ENCODE measurements around the gene RHOV.
A peak's percentile ranks its signal among the peaks of the same experiment; 100 is the strongest.

Gene RHOV

DNA sequence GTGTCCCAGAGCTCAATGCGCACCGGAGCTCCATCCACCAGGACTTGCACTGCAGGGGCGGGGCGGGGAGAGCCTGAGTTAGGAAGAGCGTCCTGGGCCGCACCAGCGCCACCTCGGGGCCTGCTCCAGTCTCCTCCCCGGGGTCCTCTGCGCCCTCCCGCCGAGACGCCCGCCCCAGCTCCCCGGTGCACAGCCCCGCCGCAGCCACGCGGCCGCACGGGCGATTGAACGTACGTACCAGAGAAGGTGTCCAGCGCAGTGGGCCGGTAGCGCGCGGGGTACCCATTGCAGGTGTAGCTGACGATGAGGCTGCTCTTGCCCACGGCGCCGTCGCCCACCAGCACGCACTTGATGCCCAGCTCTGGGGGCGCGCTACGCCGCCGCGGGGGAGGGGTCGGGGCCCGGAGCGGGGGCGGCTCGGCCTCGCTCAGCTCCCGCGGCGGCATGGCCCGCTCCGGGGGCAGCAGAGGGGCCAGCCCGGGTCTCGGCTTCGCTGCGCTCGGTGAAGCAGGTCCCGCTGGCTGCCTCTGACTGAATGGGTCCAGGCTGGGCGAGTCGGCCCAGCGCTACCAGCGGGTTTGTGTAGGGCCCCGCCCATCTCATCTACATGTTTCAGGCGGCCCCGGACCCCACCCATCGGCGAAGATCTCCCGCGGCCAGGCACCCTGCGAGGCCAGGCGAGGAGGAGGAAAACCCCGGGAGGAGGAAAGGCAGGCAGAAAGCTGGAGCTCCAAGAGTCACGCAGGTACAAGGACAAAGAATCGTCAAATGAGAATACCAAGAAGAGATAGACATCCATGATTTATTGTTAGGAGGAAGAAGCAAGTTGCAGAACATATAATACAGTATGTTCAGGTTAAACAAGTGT, at the start of gene RHOV:
Gene RHOV (minus strand): TSS at position 541 of the 868 bp plus-strand sequence. CDS start 95 bp downstream, at position 446.
- DNase-seq: peak; percentile 37

- no peak for DNase-seq
These were observed 49.5 kb upstream of the RHOV start for GRCh38 chr15:40923551-40923950.

GRCh38 chr15:40922608-40923005, 48.6 kb upstream of the RHOV start:
- DNase-seq: no peak

GRCh38 chr15:40921949-40922607, 48.0 kb upstream of the RHOV start:
- no peak for DNase-seq

GRCh38 chr15:40918799-40919392, 44.9 kb upstream of the RHOV start:
- no peak for DNase-seq

DNA sequence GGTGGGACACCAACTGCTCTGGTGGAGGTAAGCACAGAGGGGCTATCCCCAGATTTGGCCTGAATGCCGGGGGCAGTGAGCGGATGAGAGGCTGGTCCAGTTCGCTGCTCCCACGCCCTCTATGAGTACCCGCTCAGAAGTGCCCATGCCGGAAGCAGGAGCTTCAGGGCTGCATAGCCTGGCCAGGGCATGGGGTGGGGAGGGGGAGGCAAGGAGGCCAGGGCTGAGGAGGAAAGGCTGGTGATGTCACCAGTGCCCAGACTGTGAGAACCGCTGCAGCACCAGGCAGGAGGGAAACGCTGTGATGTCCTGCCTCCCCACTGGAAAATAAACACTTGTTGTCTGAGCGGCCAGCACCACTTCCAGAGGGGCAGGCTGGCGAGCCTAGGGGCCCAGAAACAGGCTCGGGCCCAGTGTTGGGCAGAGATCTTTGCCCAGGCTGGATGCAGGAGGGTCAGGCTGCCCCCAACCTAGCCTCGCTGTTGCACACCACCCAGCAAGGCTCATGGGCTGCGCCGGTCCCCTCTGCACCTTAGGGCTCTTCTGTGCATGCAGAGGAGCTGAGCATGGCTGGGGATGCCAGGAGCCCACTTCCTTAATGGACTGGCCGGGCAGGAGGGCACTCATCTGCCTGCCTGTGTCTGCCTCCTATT, 44.2 kb upstream of the RHOV start:
- DNase-seq: no peak

GRCh38 chr15:40917585-40917984, 43.6 kb upstream of the RHOV start:
- DNase-seq: no peak

DNA sequence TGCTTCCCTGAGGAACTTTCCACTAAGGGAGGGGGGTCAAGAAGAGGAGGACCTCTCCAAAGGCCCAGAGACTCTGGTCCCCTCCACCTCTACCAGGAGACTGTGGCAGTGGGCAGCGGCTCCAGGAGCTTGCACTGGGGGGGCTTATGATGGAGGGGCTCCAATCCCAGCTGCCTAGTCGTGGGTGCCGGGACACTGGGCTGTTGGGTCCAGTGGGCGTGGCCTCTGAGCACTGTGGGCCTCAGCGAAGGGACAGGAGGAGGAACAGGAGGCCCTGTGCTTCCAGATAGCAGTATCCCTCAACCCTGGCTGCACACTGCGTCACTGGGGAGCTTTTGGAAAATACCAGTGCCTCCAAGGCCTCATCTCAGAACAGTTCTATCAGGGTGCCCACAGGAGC, 41.6 kb upstream of the RHOV start:
- no peak for DNase-seq

- no peak for DNase-seq
These were observed 41.2 kb upstream of the RHOV start for GRCh38 chr15:40915116-40915661.

GRCh38 chr15:40914486-40914885, 40.5 kb upstream of the RHOV start:
- no peak for DNase-seq

GRCh38 chr15:40914013-40914412, 40.0 kb upstream of the RHOV start:
- no peak for DNase-seq

DNA sequence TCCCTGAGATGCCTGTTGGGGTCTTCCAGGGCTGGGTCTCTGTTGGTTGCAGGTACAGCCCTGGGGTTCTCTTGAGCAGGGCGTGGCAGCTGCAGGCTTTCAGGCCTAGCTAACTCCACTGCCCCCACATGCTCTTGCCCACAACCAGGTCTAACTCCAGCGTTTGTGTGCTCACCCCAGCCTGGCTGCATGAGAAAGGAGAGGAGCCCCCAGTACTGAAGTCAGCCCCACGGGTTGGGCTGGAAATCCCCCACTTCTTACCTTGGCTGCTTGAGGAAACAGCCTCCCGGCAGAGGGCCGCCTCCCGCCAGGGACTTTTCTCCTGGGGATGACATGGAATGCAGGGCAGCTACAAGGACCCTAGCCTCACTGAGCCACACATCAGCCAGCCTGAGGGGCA, 38.4 kb upstream of the RHOV start:
- no peak for DNase-seq

GRCh38 chr15:40911693-40912092, 37.7 kb upstream of the RHOV start:
- no peak for DNase-seq

DNA sequence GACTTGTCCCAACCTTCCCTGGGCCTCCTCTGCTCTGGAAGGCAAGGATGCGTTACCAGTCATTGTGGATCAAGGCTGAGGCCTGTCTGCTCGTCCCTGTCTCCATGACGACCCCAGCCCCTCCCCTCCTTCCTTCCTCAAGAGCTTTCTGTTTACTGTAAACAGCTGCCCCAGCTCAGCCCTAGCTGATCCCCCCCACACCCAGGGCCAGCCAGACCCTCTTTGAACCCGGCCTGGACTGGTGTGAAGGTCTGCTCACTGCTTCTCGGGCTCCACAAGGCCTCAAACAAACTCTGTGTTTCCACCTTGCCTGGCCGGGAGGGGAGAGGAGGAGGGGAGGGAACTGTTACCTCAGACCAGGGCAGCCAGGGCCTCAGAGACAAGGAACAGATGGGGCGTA, 37.1 kb upstream of the RHOV start:
- no peak for DNase-seq

DNA sequence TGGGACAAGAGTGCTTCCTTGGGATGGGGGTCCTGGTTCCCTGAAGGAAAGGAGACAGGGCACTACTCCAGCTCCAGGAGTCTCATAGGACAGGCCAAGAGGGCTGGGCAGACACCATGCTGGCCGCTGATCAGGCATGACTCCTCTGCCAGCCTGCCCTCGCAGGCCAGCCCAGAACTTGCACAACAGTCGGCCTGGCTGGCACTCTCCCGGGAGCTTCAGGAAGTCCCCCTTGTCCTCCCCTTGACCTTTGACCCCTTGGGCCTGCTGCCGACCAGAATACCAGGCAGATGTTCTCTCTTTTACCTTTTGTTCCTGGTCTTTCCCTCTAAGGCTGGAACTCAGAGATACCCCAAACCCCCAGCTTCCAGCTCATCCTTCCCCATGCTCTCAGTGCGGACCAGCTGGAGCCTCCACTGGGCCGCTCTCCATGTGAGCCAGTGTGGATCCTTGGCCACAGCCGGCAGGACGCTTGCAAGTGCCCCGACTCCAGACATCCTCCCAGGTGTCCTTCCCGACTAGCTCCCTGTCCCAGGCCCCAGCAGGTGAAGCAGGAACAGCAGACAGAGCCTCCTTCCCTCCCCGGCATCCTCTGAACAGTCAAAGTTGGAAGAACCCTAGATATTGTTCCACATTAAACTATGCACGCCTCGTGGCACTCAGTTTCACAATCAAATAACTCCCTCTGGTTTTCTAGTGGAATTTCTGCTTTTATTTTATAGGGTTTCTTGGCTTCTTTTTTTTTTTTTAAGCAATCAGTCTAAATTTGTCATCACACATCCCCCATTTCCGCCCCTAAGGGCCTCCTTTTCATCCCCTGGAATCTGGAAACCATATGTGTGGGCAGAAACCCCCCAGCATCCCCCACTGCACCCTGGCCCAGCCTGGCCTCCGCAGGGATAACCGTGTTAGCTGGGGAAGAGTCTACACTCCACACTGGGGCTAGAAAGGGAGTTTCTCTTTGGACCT, 35.9 kb upstream of the RHOV start:
- DNase-seq: no peak

GRCh38 chr15:40908095-40908494, 34.1 kb upstream of the RHOV start:
- no peak for DNase-seq

GRCh38 chr15:40906991-40907802, 33.2 kb upstream of the RHOV start:
- DNase-seq: peak; percentile 41

- peak; percentile 45 for DNase-seq
These were observed 32.3 kb upstream of the RHOV start for GRCh38 chr15:40906091-40906990.

DNA sequence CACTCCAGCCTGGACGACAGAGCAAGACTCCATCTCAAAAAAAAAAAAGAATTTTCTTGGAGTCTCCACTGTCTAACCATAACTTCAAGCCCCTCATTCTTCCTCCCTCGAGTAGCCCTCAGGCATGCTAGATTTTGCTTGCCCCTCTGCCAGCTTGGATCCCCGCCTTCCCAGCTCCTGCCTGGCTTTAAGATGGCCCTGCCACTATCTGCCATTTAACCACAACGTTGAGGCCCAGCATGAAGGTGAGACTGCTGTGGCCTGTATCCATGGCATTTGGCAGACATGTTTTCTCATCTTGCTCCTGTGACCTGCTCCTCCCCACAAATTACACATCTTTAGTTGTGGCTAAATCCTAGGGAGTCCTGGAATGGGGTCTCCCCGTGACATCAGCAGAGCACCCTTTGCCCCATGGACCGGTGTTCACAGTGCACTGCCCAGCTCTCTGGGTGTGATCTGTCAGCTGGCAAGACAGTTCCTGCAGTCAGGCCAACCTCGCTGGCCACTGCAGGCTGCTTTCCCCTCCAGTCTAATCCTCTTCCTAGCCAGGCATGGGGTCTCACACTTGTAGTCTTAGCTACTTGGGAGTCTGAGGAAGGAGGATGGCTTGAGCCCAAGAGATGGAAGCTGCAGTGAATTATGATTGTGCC, 30.6 kb upstream of the RHOV start:
- no peak for DNase-seq

All from NCI-H2081 treated with DMSO at 0.1 percent for 48 hours (cell line).